Fibroblast of lung (primary cell): ENCODE data around the gene TMC1.

Experiments used
- CTCF ChIP-seq, 2 donors: IDR thresholded peaks in 1 of 2; conservative IDR thresholded peaks in 1 of 2; 1 replicate in 1 of 2; 2 replicates in 1 of 2; pipeline ENCODE4 v1.5.1; 2011 to 2012; ENCODE audit warnings: low read length in 2 of 2, control low read depth in 1 of 2, inconsistent platforms in 1 of 2, low read depth in 1 of 2, mild to moderate bottlenecking in 1 of 2
- EZH2 ChIP-seq: IDR thresholded peaks from 2 replicates; pipeline ENCODE4 v1.5.1; 2012; ENCODE audit warnings: low read length, control low read depth, mild to moderate bottlenecking; ENCODE audit errors: missing control alignments

- TF ChIP-seq CTCF (conservative IDR thresholded peaks at IDR 0.05 in 1 of 2, IDR thresholded peaks at IDR 0.05 in 1 of 2; ENCODE audit: low read depth in 1 of 2, low read length in 2 of 2) = no peak
- TF ChIP-seq EZH2 = no peak
Observed at GRCh38 chr9:72537671-72538070, 16.3 kb downstream of the TMC1 start.
